CD4-positive, alpha-beta T cell treated with Interleukin-15 for 4 hours (primary cell): ENCODE data around the gene RILPL2.
"Not testable (repeated sequence)": the region's sequence is repeated elsewhere in the genome, so short reads cannot be mapped to it uniquely, and the experiment has no call there.

Experiments
- DNase-seq: peaks from one replicate; pipeline ENCODE4 v3.0.0-alpha.2; 2020; ENCODE audit warnings: low spot score

Gene RILPL2, protein sequence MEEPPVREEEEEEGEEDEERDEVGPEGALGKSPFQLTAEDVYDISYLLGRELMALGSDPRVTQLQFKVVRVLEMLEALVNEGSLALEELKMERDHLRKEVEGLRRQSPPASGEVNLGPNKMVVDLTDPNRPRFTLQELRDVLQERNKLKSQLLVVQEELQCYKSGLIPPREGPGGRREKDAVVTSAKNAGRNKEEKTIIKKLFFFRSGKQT

DNA sequence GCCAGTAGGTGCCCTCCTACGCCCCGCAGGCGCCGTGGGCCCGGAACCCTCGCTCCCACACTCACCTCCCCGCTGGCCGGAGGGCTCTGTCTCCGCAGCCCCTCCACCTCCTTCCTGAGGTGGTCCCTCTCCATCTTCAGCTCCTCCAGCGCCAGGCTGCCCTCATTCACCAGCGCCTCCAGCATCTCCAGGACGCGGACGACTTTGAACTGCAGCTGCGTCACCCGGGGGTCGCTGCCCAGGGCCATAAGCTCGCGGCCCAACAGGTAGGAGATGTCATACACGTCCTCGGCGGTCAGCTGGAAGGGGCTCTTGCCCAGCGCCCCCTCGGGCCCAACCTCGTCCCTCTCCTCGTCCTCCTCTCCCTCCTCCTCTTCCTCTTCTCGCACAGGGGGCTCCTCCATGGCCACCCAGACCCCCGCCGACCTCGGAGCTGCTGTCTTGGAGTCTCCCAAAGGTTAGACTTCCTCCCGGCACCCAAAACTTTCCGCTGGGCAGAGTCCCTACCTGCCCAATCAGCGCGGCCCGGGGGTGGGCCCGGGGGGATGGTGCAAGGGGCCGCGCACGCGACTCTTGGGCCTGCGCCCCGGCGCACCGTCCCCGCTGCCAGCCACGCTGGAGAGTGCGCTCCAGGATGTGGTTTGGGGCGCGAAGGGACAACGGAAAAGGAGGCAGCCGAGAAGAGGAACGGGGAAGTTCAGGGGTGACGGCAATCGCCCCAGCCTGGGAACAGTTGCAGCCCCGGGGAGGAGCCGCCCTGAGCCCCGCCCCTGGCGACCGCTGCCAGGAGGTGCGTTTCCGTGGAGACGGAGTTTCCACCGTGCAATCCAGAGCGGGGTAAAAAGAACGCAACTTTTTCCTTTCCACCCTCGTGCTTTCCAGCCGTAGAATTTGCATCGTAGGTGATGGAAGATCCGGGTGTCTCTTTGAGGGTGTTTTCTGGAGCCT lies at the start of gene RILPL2:
TSS of gene RILPL2 (minus strand) at position 668 of the 948 bp plus-strand sequence. CDS start at position 404, 264 bp downstream.
- peak; percentile 86 for DNase-seq

DNA sequence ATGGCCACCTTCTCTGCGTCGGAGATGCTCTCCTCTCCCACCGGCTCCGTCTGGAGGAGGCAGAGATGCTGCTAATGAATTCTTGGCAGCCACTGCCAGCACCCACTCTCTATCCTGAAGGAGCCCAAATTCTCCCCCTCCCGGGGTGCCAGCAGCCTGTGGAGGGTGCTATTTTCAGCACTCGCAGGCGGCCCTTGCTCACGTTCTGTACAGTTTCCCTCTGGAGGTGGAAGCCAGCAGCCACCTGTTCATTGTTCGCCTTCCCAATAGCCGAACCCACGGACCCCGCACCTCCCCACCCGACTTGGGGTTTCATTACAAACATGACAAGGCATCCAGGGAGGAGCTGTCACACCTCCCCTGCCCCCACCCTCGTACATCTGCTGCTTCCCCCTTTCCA lies 49.3 kb upstream of the RILPL2 start:
- no peak for DNase-seq

DNA sequence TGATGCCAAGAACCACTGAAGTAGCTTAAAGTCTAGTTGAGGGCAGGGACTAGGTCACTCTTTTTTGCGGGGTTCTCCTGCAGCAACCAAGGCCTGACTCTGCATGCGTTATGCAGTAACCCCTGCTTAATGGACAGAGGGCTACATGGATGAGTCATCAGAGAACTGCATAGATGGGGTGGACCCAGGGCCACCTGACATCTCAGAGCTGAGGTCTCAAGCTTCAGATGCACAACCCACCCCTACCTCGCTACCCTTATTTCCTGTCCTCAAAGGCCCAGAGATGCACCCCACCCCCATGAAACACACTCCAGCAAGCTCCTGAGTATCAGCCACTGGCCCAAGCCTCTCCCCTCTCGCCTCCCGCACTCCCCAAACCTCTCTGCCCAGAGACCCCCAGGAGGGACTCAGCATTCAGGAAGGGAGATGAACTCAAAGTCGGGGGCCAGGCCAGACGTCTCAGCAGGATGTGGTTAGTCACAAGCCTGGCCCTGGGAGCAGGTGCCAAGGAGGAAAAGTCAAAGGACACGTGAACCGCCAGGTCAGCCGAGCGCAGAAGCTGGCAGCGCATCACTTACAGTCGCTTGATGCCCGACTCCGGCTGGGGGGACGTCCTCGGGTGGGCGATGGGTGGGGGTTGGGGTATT lies 47.2 kb upstream of the RILPL2 start:
- no peak for DNase-seq

DNA sequence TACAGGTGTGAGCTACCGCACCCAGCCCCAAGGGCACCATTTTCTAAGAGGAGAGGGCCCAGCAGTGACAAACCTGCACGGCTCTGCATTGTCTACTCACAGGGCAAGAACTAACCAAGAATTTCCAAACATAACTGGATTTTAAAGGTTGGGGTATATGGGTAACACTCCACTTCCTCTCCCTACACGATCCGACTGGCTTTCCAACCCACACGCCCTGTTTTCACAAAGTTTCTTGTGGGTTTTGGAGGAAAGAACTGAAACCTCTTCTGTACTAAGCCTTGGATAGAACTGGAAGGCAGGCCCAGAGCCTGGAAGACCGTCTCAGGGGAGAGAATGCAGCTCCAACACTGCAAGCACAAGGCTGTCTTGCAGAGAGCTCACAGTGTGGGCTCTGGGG lies 46.4 kb upstream of the RILPL2 start:
- DNase-seq = no peak

DNA sequence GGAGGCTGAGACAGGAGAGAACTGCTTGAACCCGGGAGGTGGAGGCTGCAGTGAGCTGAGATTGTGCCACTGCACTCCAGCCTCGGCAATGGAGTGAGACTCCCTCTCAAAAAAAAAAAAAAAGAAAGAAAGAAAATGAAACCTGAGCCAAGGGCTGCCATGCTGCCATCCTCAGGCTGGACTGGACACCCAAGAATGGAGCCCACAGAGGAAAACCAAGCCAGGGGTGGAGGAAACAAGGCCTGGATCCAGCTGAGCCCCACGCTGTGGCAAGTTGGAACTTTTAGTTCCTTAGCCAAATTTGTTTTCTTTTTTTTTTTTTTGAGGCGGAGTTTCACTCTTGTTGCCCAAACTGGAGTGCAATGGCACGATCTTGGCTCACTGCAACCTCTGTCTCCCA lies 44.8 kb upstream of the RILPL2 start:
- DNase-seq = not testable (repeated sequence)

DNA sequence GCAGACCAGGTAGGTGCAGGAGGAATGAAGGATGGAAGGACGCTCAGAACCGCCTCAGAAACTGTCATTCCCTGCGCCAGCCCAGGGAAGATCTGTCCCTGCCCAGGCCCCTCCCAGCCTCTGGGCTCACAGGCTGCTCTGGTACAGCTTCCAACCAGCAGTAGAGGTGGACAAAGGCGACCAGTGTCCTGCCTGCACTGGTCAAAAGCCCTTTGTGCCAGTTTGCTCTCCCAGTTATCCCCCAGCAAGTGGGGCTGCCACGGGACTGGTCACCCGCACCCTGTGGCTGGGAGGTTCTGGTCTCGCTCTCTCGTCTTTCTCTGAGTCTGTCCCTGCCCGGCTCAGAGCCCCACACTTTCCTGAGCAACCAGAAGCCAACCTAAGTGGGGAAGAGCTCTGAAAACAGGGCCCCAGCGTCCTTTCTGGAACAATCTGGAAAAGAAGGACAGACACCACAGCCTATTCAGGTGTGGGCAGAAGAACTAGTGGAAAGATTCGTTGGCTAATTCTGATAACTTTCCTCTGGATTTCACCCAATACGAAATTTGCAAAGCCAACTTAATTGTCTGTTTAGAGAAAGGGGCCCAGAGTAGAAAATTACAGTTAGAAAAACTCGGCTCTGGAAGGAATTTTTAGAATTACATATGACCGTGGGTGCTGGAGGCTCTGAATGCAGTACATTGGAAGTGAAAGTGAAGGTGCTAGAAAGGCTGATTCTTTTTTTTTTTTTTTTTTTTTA lies 43.1 kb upstream of the RILPL2 start:
- DNase-seq = no peak

DNA sequence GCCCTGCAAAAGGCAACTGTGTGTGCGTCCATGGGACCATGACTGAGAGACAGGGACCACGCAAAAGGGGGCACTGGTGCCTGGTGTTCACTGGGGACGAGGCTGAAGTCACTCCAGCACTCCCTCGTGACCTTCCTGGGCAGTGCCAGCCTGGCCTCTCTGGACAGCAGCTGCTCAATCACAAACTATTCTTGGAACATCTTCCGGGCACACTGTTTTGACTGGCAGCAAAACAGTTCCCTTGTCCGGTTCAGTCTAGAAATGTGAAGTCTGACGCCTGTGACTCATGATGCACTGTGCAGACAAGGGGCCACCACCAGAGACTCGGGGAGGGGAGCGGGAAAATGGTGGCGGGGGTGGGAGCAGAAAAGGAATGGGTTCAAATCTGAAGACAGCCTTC lies 42.3 kb upstream of the RILPL2 start:
- DNase-seq = no peak

DNA sequence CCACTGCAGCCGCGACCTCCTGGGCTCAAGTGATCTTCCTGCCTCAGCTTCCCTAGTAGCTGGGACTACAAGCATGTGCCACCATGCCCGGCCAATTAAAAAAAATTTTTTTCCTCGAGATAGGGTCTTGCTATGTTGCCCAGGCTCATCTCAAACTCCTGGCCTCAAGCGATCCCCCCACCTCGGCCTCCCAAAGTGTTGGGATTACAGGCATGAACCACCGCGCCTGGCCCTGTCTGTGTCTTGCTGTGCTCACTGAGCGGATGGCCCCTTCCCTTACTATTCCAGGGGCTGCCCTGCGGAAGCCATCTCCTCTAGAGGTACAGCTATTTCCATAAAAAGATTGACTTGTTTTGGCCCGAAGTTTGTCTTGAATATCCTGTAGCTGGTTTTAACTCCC lies 41.6 kb upstream of the RILPL2 start:
- no peak for DNase-seq

DNA sequence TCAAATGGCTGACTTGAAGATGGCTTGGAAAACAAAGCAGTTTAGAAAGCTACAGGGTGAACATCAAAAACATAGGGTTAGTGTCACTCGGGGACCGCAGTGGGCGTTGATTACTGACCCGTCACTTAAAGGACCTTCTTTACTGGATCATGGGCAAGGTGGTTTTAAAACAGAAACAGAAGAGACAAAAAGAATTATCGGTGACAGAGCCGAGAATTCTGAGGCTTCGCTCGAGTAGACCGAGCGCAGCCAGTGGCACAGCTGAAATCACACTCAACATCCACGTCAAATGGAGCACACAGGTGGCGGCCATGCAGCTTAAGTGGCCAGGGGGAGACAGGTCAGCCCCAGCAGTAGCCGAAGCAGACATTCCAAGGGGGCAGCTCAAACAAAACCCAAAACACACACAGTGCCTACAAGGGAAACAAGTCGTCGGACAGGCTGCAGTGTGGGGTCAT lies 38.8 kb upstream of the RILPL2 start:
- no peak for DNase-seq

DNA sequence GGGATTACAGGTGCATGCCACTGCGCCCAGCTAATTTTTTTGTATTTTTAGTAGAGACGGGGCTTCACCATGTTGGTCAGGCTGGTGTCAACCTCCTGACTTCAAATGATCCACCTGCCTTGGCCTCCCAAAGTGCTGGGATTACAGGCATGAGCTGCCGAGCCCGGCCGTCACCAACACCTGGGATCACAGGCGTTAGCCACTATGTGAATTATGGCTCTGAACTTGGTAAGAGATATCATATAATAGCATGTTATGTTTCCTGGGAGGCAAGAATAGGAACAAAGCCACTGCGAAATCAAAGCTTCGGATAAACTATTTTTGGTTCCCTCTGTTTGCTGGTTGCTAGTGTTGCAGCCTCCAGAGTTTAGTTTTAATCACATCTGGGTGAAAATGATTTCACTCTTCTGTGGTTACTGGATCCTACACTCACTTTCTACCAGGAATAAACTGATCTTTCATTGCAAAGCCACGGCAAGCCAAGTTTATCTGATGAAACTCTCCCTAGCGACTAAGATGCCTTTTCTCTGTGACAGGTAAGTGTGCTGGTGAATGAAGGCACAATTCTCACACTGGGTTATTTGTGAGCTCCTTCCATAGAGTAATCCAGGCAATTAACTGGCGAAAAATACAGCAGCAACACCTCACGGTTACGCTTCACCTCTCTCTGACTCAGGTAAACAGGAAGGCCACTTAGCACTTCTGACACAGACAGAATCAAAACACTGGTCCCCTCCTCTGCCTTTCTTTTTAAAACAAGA lies 38.2 kb upstream of the RILPL2 start:
- peak; percentile 43 for DNase-seq

DNA sequence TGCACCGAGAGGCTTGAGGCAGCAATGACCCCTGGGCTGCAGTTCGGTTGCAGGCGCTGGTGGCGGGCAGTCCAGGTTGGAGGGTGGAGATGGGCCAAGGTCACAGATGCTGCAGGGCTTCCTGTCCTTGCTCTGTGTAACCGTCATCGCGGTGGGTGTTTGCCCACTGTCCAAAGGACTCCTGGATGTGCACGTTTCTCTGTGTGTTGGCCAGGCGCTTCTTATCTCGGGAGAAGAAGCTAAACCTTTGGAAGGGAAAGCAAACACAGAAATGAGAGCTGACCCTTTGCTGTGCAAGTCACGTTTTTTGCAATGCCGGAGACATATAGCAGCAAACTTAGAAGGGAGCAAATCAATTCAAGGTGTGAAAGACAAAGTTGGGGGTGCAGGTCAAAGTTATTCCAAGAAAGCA lies 36.0 kb upstream of the RILPL2 start:
- no peak for DNase-seq

DNA sequence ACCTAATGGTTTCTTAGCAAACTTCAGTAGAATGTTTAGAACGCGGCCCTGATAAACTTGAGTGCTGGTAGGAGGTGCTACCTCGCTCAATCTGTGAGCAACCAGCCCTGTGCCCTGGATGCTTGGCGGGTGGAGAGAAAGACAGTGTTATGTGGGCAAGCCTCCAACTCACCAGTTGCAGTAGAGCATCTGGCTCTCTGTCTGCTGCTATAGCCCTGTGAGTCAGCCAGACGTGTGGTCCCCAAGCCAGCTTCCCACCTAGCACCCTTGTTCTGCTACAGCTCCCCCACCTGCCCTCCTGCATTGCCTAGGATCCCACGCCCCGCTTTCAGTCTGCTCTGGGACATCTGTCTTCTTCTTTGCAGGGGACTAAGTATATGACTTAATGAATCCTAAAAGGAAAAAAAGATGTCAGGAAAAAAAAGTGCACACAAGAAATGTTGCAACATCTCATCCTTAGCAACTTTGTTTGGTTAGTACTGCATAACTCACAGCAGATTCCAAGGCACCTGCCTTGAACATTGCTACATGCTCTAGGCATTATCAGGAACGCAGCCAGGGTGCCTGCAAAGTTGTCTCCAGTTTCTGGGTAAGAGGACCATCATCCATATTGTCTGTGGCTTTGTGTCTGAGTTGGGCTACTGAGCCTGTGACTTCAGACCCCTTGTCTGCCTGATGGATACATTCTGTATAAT lies 35.0 kb upstream of the RILPL2 start:
- no peak for DNase-seq

DNA sequence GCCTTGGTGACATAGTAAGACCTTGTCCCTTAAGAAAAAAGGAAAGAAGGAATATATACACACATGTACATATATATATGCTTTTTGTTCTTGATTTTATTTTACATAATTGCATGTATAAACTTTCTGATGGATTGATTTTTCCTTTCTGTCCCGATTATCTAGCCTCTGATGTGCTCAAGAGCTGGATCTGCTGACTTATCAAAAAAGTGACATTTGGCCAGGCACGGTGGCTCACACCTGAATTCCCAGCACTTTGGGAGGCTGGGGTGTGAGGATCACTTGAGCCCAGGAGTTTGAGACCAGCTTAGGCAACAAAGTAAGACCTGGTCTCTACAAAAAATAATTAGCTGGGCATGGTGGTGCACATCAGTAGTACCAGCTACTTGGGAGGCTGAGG lies 33.5 kb upstream of the RILPL2 start:
- no peak for DNase-seq

DNA sequence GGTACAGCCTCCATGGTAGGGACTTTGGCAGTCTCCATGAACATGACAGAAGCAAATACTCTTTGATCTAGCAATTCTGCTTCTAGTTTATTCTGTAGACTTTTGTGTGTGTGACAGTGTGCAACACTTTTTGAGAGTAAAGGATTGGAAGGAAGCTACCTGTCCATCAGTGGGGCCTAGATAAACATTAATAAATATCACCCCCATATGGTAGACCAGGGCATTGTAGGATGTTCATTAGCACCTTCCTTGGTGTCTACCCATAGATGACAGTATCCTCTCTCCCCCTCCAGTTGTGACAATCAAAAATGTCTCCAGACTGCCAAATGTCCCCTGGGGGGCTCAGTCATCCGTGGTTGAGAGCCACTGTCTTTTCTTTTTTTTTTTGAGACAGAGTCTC lies 32.3 kb upstream of the RILPL2 start:
- peak; percentile 45 for DNase-seq

DNA sequence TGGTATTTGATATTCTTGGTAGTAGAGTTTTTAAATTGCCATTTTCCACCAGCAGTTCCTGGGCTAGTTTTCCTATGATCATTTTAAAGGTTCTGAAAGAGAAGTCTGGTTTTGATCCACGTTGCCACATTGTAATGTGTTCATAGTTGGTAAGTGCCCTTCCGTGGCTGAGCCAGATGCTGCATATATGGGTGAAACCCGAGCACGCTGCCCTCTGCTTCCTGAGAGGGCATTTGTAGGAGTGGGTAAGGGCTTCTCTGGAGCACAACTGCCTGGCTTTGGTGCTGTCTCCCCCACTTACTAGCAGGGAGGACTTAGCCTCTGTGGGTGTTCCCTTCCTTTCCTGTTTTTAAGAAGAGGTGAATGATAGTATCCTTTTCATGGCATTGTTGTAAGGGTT lies 28.6 kb upstream of the RILPL2 start:
- no peak for DNase-seq

DNA sequence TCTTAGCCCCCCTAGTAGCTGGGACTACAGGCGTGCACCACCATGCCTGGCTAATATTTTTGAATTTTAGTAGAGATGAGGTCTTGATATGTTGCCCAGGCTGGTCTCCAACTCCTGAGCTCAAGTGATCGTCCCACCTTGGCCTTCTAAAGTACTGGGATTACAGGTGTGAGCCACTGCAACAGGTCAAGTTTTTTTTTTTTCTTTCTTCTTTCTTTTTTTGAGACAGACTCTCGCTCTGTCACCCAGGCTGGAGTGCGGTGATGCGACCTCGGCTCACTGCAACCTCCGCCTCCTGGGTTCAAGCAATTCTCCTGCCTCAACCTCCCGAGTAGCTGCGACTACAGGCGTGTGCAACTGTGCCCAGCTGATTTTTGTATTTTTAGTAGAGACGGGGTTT lies 26.7 kb upstream of the RILPL2 start:
- DNase-seq = not testable (repeated sequence)

DNA sequence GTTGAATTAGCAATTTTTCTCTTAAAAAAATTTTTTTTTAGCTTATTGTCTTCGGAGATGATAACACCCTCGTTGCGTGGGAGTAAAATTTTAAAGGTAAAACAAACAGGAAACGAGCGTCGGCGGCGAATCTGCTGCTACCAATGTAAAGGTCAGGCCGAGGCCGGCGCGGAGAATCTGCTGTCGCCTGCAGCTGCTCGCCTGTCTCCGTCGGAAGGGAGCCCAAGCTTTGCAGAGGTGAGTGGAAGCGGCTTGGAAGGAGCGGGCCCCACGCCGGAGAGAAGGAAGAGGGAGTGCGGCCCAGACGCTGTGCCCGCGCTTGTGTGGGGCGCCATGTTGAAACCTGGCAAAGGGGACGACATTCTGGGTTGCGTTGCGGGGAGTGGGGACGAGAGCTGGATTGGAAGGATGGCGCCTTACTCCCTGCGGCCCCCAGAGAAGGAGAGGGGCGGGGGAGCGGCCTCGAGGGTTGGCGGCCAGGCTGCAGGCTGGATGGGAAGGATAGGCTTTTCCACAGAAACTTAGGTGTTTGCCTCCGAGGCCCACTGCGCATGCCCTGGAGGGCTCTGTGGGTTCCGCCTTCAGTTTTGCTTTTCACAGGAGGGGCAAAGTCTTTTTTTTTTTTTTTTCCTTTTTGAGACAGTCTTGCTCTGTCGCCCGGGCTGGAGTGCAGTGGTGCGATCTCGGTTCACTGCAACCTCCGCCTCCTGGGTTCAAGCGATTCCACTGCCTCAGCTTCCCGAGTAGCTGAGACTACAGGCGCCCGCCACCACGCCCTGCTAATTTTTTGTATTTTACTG lies 21.7 kb upstream of the RILPL2 start, which contains the start of gene SNRNP35:
TSS of gene SNRNP35 (plus strand) at position 160 of the 800 bp plus-strand sequence. CDS start 7,402 bp downstream, outside the sequence.
- DNase-seq = peak; percentile 88

DNA sequence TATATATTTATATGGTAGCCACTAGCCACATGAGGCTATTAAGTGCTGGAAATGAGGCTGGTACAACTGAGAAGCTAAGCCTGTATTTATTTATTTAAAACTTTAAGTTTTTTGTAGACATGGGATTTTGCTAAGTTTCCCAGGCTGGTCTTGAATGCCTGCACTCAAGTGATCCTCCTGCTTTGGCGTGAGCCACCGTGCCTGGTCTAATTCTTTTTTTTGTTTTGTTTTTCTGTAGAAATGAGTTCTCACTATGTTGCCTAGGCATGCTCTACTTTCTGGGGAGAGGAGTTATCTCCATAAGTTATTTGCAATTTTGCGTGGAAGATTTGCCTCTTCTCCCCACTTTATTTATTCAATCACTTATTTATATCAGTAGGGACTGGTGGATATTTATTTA lies 16.7 kb upstream of the RILPL2 start:
- no peak for DNase-seq

DNA sequence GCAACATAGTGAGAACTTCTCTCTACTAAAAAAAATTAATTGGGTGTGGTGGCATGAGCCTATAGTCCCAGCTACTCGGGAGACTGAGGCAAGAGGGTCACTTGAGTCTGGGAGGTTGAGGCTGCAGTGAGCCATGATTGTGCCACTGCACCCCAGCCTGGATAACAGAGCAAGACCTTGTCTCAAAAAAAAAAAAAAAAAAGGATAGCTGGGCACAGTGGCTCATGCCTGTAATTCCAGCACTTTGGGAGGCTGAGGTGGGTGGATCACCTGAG lies 15.7 kb upstream of the RILPL2 start:
- DNase-seq = not testable (repeated sequence)

DNA sequence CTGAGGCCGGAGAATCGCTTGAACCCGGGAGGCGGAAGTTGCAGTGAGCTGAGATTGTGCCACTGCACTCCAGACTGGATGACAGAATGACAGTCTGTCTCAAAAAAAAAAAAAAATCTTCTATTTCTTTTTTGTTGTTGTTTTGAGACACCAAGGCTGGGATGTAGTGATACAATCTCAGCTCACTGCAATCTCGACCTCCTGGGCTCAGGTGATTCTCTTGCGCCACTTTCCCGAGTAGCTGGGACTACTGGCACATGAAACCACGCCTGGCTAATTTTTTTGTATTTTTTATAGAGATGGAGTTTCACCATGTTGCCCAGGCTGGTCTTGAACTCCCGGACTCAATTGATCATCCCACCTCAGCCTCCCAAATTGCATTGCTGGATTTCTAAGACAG lies 14.2 kb upstream of the RILPL2 start:
- no peak for DNase-seq
